Neural progenitor cell (in vitro differentiated cells): Measurements from ENCODE around the gene CADM1. TPM values are rescaled to one million over a fixed set of nuclear protein-coding genes. Genes with fewer than 3 reads are reported as not detected.

ENCODE experiments used
- DNase-seq: peaks from one replicate; pipeline ENCODE4 v3.0.0-alpha.2; 2016; ENCODE audit warnings: low spot score
- H2AFZ ChIP-seq: fragments of 200-600 bp; sonication (generic); replicated peaks from 2 replicates; pipeline ENCODE4 v1.6.1; 2016; ENCODE audit warnings: antibody characterized with exemption
- H3F3A ChIP-seq: fragments of 200-600 bp; sonication (generic); 2 replicates; pipeline ENCODE4 v1.6.1; 2016; ENCODE audit warnings: antibody characterized with exemption, low read depth
- H3K27ac ChIP-seq: fragments of 200-600 bp; sonication (generic); 2 replicates; pipeline ENCODE4 v1.5.1; 2016; ENCODE audit warnings: mild to moderate bottlenecking
- H3K27me3 ChIP-seq: fragments of 200-600 bp; sonication (generic); 2 replicates; pipeline ENCODE4 v1.6.1; 2016; ENCODE audit warnings: mild to moderate bottlenecking, moderate library complexity
- H3K36me3 ChIP-seq: fragments of 200-600 bp; sonication (generic); 2 replicates; pipeline ENCODE4 v1.5.1; 2016
- H3K4me1 ChIP-seq: fragments of 200-600 bp; sonication (generic); 2 replicates; pipeline ENCODE4 v1.6.1; 2016; ENCODE audit warnings: mixed run types
- H3K4me2 ChIP-seq: fragments of 200-600 bp; sonication (generic); 2 replicates; pipeline ENCODE4 v1.6.1; 2016
- H3K4me3 ChIP-seq: fragments of 200-600 bp; sonication (generic); 2 replicates; pipeline ENCODE4 v1.5.1; 2016
- H3K79me2 ChIP-seq: fragments of 200-600 bp; sonication (generic); 2 replicates; pipeline ENCODE4 v1.6.1; 2016; ENCODE audit warnings: low read depth
- H3K9ac ChIP-seq: fragments of 200-600 bp; sonication (generic); 2 replicates; pipeline ENCODE4 v1.6.1; 2016
- H3K9me3 ChIP-seq: fragments of 200-600 bp; sonication (generic); 2 replicates; pipeline ENCODE4 v1.5.1; 2016; ENCODE audit warnings: low read depth
- H4K20me1 ChIP-seq: fragments of 200-600 bp; sonication (generic); 2 replicates; pipeline ENCODE4 v1.6.1; 2016; ENCODE audit warnings: low read depth
- H3K27ac Mint-ChIP-seq: 3 replicates; pipeline ENCODE4 v1.8.0; 2021; ENCODE audit warnings: mixed read lengths
- H3K27me3 Mint-ChIP-seq: 2 replicates; pipeline ENCODE4 v1.8.0; 2022; ENCODE audit warnings: low read depth, mild to moderate bottlenecking, inconsistent platforms, moderate library complexity, mixed read lengths; ENCODE audit not compliant: insufficient read depth
- H3K36me3 Mint-ChIP-seq: 3 replicates; pipeline ENCODE4 v1.8.0; 2021; ENCODE audit warnings: mixed read lengths
- H3K4me1 Mint-ChIP-seq: 3 replicates; pipeline ENCODE4 v1.8.0; 2021; ENCODE audit warnings: mixed read lengths
- H3K4me3 Mint-ChIP-seq: 3 replicates; pipeline ENCODE4 v1.8.0; 2021; ENCODE audit warnings: mild to moderate bottlenecking, moderate library complexity, mixed read lengths
- H3K9me3 Mint-ChIP-seq: 3 replicates; pipeline ENCODE4 v1.8.0; 2020; ENCODE audit warnings: mixed read lengths
- EZH2 ChIP-seq: fragments of 200-600 bp; sonication (generic); IDR thresholded peaks from 2 replicates; pipeline ENCODE4 v1.6.1; 2017; ENCODE audit warnings: antibody characterized with exemption, mild to moderate bottlenecking, moderate library complexity
- EZH2phosphoT487 ChIP-seq: fragments of 200-600 bp; sonication (generic); IDR thresholded peaks from 2 replicates; pipeline ENCODE4 v1.6.1; 2017; ENCODE audit warnings: antibody characterized with exemption
- total RNA-seq: library from RNA; depleted of rRNA; stranded (reverse); fragments of >200 nt; gene quantifications from 2 replicates; pipeline ENCODE4 v1.2.3, GENCODE V29; 2015; ENCODE audit warnings: low replicate concordance
- TF ChIP-seq, protein P1 (sequence below): fragments of 200-600 bp; sonication (generic); IDR thresholded peaks from 2 replicates; pipeline ENCODE4 v1.5.1; 2017; ENCODE audit warnings: antibody characterized with exemption, mild to moderate bottlenecking

The CADM1 gene
- total RNA-seq, 1 donor from 2014 or later: 123 TPM

DNA sequence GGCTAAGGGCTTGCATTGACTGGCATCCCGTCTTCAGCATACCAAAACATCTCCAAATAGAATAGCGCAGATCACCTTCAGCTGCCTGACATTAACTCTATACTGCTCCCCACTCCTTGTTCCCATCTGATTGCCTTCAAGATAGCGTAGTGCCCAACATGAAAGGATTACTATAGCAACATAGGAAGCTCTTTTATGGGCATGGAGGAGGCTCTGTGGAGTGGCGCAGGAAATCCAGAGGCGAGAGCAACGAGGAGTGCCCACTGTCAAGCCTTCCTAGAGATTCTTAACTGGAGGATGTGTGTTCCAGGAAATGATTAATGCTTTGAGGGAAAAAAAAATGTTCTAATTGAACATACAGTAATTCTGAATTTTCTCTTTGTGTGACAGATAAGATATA is 213.3 kb downstream of the CADM1 start:
- Histone ChIP-seq H4K20me1 (peaks cover 10% of the 10 kb centered on the region), H3K4me3 (no peak overlapping the region), H2AFZ (no peak overlapping the region), H3K79me2 (no peaks in the 10 kb centered on the region), H3K27me3 (no peaks in the 10 kb centered on the region), H3K27ac (no peak overlapping the region), H3K9ac (no peak overlapping the region), H3K4me2 (no peak overlapping the region), H3K36me3 (no peaks in the 10 kb centered on the region), H3F3A (no peaks in the 10 kb centered on the region), H3K9me3 (no peaks in the 10 kb centered on the region), H3K4me1 (peaks cover 22% of the 10 kb centered on the region)
- Mint-ChIP-seq H3K36me3 (no peaks in the 10 kb centered on the region), H3K4me3 (no peak overlapping the region), H3K9me3 (no peaks in the 10 kb centered on the region), H3K4me1 (peaks cover 27% of the 10 kb centered on the region), H3K27me3 (no peaks in the 10 kb centered on the region), H3K27ac (no peak overlapping the region)
- no peak for DNase-seq
- TF ChIP-seq EZH2 (no peak), EZH2phosphoT487 (no peak)
- TF ChIP-seq, protein P1, sequence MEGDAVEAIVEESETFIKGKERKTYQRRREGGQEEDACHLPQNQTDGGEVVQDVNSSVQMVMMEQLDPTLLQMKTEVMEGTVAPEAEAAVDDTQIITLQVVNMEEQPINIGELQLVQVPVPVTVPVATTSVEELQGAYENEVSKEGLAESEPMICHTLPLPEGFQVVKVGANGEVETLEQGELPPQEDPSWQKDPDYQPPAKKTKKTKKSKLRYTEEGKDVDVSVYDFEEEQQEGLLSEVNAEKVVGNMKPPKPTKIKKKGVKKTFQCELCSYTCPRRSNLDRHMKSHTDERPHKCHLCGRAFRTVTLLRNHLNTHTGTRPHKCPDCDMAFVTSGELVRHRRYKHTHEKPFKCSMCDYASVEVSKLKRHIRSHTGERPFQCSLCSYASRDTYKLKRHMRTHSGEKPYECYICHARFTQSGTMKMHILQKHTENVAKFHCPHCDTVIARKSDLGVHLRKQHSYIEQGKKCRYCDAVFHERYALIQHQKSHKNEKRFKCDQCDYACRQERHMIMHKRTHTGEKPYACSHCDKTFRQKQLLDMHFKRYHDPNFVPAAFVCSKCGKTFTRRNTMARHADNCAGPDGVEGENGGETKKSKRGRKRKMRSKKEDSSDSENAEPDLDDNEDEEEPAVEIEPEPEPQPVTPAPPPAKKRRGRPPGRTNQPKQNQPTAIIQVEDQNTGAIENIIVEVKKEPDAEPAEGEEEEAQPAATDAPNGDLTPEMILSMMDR: no peak

DNA sequence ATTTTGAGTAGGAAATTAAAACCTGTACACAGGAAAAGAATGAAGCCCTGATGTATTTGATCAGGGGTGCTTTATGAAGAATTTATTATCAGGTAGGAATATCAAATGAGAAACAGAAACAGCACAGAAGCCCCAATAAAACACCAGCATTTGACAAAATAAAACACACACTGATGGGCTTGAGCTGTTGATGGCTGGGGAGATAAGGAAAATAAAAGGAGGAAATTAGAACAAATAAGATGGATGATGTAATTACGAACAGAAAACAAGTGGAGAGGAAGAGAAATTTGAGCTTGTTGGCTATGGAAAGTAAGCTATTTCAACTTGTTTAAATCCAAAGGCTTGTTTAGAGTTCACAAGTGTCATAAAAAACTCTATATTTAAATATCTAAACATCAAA is 213.7 kb downstream of the CADM1 start:
- Mint-ChIP-seq H3K27me3 (no peaks in the 10 kb centered on the region), H3K4me1 (peaks cover 27% of the 10 kb centered on the region), H3K9me3 (no peaks in the 10 kb centered on the region), H3K27ac (no peak overlapping the region), H3K36me3 (no peaks in the 10 kb centered on the region), H3K4me3 (no peak overlapping the region)
- Histone ChIP-seq H3K27me3 (no peaks in the 10 kb centered on the region), H3K4me2 (no peak overlapping the region), H3K79me2 (no peaks in the 10 kb centered on the region), H3K4me3 (no peak overlapping the region), H3F3A (no peaks in the 10 kb centered on the region), H3K9ac (no peak overlapping the region), H3K4me1 (peaks cover 22% of the 10 kb centered on the region), H3K27ac (no peak overlapping the region), H4K20me1 (peaks cover 10% of the 10 kb centered on the region), H3K9me3 (no peaks in the 10 kb centered on the region), H2AFZ (no peak overlapping the region), H3K36me3 (no peaks in the 10 kb centered on the region)
- DNase-seq: no peak
- TF ChIP-seq EZH2 (no peak), EZH2phosphoT487 (no peak)
- TF ChIP-seq, protein P1: no peak

DNA sequence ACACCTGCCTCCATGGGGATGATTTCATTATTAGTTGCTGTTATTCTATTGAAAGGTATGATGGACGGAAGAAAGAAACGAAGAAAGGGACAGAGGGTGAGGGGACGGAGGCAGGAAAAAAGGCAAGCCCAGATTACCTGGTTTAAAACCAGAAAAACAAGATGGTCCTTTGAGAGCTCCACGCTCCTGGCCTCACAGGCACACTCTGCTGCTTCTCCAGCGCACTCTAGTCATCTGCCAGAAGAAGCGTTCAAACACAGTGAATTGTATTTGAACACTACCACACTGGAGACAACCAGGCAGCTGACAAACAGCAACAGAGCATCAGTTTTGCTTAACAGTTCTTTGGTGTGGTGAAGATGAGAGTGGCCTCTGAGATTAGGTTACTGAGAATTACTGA is 216.9 kb downstream of the CADM1 start:
- Mint-ChIP-seq H3K36me3 (no peaks in the 10 kb centered on the region), H3K27me3 (no peaks in the 10 kb centered on the region), H3K4me1 (peaks cover 45% of the 10 kb centered on the region), H3K9me3 (no peaks in the 10 kb centered on the region), H3K4me3 (no peak overlapping the region), H3K27ac (no peak overlapping the region)
- no peaks in the 10 kb centered on the region for H3K79me2 ChIP-seq
- no peak overlapping the region for H3K9ac ChIP-seq
- no peak overlapping the region for H3K4me2 ChIP-seq
- H3K4me1 ChIP-seq: peaks cover 33% of the 10 kb centered on the region
- no peaks in the 10 kb centered on the region for H3K27me3 ChIP-seq
- H3K36me3 ChIP-seq: no peaks in the 10 kb centered on the region
- no peak for TF ChIP-seq EZH2phosphoT487
- TF ChIP-seq, protein P1: no peak
- TF ChIP-seq EZH2: no peak
- no peak overlapping the region for H3K4me3 ChIP-seq
- no peak overlapping the region for H2AFZ ChIP-seq
- no peaks in the 10 kb centered on the region for H3K9me3 ChIP-seq
- no peak overlapping the region for H3K27ac ChIP-seq
- H4K20me1 ChIP-seq: peaks cover 18% of the 10 kb centered on the region
- H3F3A ChIP-seq: no peaks in the 10 kb centered on the region
- no peak for DNase-seq
